Measurements from ENCODE around the gene LRRC8C.

LRRC8C gene

DNA sequence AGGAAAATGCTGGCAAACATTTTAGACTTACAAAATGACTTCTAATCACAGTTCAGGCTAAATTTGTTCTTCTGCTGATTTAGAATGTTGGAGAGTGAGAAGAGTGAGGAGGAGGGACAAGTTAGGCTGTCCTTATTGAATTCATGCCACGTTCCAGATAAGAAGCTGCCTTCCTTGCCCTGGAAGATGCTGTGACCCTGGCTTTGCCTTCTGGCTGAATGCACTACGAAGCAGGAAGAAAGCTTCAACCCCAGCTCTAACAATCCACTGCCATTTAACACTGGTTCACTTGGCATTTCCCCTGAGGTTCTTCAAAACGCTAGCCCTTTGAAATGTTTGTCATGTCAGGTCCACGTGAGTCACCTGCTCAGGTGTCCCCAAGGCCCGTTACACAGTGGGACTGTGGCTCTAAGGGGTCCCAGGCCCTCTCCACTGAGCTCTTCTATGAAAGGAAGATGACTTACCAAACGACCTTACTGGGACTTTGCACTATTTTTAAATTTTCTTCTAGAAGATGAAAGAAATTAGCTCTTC is 30.0 kb upstream of the LRRC8C start:
- no peak for FAIRE-seq
- TF ChIP-seq POLR2A (IDR thresholded peaks at IDR 0.05; ENCODE audit: low read depth, low read length), result no peak
- no peak for DNase-seq (ENCODE audit: insufficient read length, low spot score)

GRCh38 chr1:89603651-89604413 is 29.1 kb upstream of the LRRC8C start:
- DNase-seq (ENCODE audit: insufficient read length, low spot score) (peak; percentile 9), FAIRE-seq (no peak)
- no peak for TF ChIP-seq POLR2A (IDR thresholded peaks at IDR 0.05; ENCODE audit: low read depth, low read length)

- no peak for TF ChIP-seq POLR2A (IDR thresholded peaks at IDR 0.05; ENCODE audit: low read depth, low read length)
- no peak for FAIRE-seq
Observed at GRCh38 chr1:89604414-89604735, 28.5 kb upstream of the LRRC8C start.

GRCh38 chr1:89605692-89606091 is 27.2 kb upstream of the LRRC8C start:
- TF ChIP-seq POLR2A (IDR thresholded peaks at IDR 0.05; ENCODE audit: low read depth, low read length), result no peak
- peak; percentile 78 for FAIRE-seq
- DNase-seq (ENCODE audit: insufficient read length, low spot score), result peak; percentile 31

More at GRCh38 chr1:89604414-89604735, 28.5 kb upstream of the LRRC8C start:
- DNase-seq (ENCODE audit: insufficient read length, low spot score), result no peak

GRCh38 chr1:89606227-89606980 is 26.5 kb upstream of the LRRC8C start:
- TF ChIP-seq POLR2A (IDR thresholded peaks at IDR 0.05; ENCODE audit: low read depth, low read length), result no peak
- DNase-seq (ENCODE audit: insufficient read length, low spot score) (no peak), FAIRE-seq (no peak)

- FAIRE-seq, result no peak
- DNase-seq (ENCODE audit: insufficient read length, low spot score), result no peak
- TF ChIP-seq POLR2A (IDR thresholded peaks at IDR 0.05; ENCODE audit: low read depth, low read length), result no peak
Observed at GRCh38 chr1:89607156-89607555, 25.8 kb upstream of the LRRC8C start.

GRCh38 chr1:89607586-89608318 is 25.2 kb upstream of the LRRC8C start:
- FAIRE-seq, result no peak
- TF ChIP-seq POLR2A (IDR thresholded peaks at IDR 0.05; ENCODE audit: low read depth, low read length), result no peak
- no peak for DNase-seq (ENCODE audit: insufficient read length, low spot score)

DNA sequence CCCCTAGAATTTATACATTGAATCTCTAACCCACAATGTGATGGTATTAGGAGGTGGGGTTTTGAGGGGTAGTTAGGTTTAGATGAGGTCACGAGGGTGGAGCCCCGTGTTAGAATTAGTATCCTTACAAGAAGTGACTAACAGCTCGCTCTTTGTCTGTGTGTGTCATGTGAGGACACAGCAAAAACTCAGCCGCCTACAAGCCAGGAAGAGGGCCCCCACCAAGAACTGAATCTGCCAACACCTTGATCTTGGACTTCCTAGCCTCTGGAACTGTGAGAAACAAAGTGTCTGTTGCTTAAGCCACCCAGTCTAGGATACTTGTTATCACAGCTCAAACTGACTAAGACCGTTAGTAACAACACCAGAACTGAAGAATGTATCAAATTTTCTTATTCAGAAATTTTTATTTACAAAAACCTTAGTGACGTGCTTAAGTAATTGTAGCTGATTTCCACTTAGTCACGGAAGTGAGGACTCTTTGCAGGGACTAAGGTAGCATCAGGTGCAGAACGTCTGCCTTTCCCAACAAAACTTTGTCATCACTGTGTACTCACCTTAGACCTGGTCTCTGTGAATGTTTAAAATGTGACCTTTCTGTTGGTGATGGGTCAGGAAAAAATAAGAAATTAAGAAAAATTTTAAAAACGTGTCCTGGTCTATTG is 24.5 kb upstream of the LRRC8C start:
- FAIRE-seq (no peak), DNase-seq (ENCODE audit: insufficient read length, low spot score) (no peak)
- TF ChIP-seq POLR2A (IDR thresholded peaks at IDR 0.05; ENCODE audit: low read depth, low read length), result no peak

- DNase-seq (ENCODE audit: insufficient read length, low spot score) (no peak), FAIRE-seq (no peak)
- no peak for TF ChIP-seq POLR2A (IDR thresholded peaks at IDR 0.05; ENCODE audit: low read depth, low read length)
Observed at GRCh38 chr1:89608984-89609725, 23.8 kb upstream of the LRRC8C start.

DNA sequence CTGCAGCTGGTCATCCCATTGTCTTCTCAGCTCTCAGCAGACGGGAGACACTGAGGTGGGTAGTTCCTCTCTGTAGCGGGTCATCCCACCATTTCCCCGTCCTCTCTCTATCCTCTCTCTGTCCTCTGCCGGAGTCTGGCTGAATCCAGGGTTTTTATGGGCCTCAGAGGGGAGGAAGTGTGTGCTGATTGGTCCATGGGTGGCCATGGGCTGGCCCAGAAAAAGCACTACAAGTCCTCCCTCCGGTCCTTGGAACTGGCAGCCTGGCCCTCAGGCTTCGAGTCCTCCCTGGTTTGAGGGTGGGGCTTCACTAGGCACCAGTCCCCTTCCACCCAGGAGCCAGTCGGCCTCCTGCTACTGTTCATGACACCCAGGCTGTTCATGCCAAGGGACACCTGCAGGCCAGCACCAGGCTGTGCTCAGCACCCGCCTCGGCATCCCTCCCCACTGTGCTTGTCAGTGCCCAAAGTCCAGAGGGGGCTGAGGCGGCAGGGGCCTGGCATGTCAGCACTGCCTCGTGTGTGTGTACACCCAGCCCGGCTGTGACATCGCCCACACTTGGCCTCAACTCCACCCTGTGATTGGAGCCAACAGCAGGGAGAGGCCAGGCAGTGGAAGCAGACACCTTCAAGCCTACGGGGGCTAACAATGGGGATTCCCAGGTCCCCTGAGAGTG is 23.0 kb upstream of the LRRC8C start:
- DNase-seq (ENCODE audit: insufficient read length, low spot score) (no peak), FAIRE-seq (no peak)
- TF ChIP-seq POLR2A (IDR thresholded peaks at IDR 0.05; ENCODE audit: low read depth, low read length), result no peak

GRCh38 chr1:89610457-89611011 is 22.4 kb upstream of the LRRC8C start:
- no peak for TF ChIP-seq POLR2A (IDR thresholded peaks at IDR 0.05; ENCODE audit: low read depth, low read length)
- no peak for DNase-seq (ENCODE audit: insufficient read length, low spot score)
- no peak for FAIRE-seq

GRCh38 chr1:89611721-89612120 is 21.2 kb upstream of the LRRC8C start:
- no peak for TF ChIP-seq POLR2A (IDR thresholded peaks at IDR 0.05; ENCODE audit: low read depth, low read length)
- DNase-seq (ENCODE audit: insufficient read length, low spot score), result no peak
- FAIRE-seq, result no peak

All from H54 (cell line).